ENCODE data around the gene TSPAN19. TPM values are rescaled to one million over a fixed set of nuclear protein-coding genes. Genes with fewer than 3 reads are reported as not detected.

Gene TSPAN19
- total RNA-seq, result 1 to 10 TPM in 1 of 4 donors, not detected in 3; 2.7 TPM

- ATAC-seq (ENCODE audit: low FRiP score), result peak; percentile 86
These were observed at the start of gene TSPAN19, which contains the start of gene LRRIQ1 for GRCh38 chr12:85036234-85036707. TSS of gene TSPAN19 (minus strand) at chr12:85036277. CDS start at chr12:85029946, 6,331 bp downstream. TSS of gene LRRIQ1 (plus strand) at chr12:85036351. CDS start at chr12:85038177, 1,826 bp downstream.

DNA sequence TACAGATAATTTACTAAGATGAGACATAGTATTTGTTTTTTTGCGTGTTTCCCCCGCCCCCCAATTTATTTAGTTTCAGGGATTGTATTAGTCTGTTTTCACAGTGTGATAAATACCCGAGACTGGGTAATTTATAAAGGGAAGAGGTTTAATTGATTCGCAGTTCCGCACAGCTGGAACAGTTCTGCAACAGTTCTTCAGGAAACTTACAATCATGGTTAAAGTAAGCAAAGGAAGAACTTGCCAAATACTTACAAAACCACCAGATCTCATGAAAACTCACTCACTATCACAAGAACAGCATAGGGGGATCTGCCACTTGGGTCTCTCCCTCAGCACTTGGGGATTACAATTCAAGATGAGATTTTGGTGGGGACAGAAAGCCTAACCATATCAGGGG, 49.0 kb upstream of the TSPAN19 start:
- DNase-seq (ENCODE audit: low spot score) (no peak), ATAC-seq (ENCODE audit: low FRiP score) (no peak)
- TF ChIP-seq, protein P1, sequence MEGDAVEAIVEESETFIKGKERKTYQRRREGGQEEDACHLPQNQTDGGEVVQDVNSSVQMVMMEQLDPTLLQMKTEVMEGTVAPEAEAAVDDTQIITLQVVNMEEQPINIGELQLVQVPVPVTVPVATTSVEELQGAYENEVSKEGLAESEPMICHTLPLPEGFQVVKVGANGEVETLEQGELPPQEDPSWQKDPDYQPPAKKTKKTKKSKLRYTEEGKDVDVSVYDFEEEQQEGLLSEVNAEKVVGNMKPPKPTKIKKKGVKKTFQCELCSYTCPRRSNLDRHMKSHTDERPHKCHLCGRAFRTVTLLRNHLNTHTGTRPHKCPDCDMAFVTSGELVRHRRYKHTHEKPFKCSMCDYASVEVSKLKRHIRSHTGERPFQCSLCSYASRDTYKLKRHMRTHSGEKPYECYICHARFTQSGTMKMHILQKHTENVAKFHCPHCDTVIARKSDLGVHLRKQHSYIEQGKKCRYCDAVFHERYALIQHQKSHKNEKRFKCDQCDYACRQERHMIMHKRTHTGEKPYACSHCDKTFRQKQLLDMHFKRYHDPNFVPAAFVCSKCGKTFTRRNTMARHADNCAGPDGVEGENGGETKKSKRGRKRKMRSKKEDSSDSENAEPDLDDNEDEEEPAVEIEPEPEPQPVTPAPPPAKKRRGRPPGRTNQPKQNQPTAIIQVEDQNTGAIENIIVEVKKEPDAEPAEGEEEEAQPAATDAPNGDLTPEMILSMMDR (IDR thresholded peaks at IDR 0.05), result no peak

More at GRCh38 chr12:85036234-85036707, at the start of gene TSPAN19, which contains the start of gene LRRIQ1:
- TF ChIP-seq, protein P1 (IDR thresholded peaks at IDR 0.05), result no peak
- no peak for DNase-seq (ENCODE audit: low spot score)

DNA sequence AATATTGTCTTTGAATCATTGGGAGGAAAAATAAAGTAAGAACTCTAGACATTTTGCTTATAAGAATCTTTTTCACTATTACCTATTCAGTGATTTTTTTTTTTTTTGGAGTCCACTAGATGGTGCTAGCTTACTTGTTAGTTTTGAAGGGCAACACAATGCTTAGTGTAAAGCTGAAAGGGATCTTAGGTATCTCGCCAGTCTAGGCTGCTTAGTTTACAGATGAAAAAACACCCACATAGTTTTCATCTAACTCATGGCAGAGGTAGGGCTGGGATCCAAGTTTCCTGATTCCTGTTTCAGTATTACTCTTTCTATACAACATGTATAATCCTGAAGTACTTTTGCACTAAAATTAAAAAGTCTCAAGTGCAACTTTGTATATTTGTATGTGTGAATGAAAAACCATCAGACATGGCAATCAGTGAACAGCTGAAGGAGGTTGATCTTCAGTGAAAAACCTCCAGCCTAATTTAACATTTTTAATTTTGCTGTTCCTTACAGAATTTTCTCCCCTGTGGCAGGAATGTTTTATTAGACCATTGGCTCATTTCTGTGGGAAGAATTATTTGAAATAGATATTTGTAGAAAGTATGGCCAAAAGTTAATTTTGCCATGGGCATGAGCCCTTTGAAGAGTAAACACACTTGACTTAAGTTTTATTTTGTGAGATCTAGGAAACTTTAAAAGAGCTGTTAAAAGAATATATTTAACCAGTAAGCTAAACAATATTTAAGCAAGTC, 40.8 kb upstream of the TSPAN19 start:
- ATAC-seq (ENCODE audit: low FRiP score) (peak; percentile 99), DNase-seq (ENCODE audit: low spot score) (no peak)
- TF ChIP-seq, protein P1 (IDR thresholded peaks at IDR 0.05), result no peak

GRCh38 chr12:85072826-85073225, 36.7 kb upstream of the TSPAN19 start:
- no peak for DNase-seq (ENCODE audit: low spot score)
- TF ChIP-seq, protein P1 (IDR thresholded peaks at IDR 0.05), result no peak
- no peak for ATAC-seq (ENCODE audit: low FRiP score)

DNA sequence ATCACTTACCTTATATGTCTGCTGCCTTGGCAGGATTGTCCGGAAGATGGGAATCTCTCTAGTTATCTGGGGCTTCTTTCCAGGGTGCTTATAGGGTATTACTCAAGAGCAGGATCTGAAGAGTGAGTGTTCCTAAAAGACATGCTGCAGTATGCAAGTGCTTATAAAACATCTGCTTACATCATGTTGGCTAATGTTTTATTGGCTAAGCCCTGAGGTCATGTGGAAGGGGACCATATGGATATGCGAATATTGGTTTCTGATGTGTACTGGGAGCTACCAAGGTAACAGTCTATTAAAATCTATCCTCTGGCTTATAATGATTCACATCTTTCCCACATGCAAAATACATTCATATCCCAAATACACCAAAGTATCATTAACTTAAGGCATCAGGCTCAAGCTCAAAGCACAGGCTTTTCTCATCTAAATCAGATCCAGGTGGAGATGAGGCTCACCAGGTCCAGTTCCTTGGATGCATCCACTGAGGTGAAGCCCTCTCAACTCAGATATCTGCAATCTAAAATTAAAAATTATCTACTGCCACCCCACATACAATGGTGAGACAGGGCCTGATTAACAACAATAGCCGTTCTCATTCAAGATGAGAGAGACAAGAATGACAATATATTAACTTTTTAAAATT, 29.9 kb upstream of the TSPAN19 start:
- ATAC-seq (ENCODE audit: low FRiP score) (no peak), DNase-seq (ENCODE audit: low spot score) (no peak)
- TF ChIP-seq, protein P1 (IDR thresholded peaks at IDR 0.05), result no peak

DNA sequence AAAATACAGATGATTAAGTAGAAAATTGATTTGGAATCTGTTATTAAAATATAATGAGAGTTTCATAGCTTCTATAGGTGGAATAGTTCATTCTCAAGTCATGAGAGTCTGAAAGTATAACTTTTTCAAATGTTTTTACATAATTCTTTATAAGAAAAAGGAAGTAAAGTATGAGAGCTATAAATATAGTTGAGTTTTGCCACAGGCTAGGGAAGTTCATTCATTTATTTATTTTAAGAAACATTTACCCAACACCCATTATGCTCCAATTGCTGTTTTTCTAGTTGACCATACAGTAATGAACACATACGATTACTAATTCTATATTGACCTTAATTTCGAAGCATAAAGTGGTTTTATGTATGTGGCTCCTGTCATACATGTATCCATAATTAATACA, 24.8 kb upstream of the TSPAN19 start:
- ATAC-seq (ENCODE audit: low FRiP score), result no peak
- TF ChIP-seq, protein P1 (IDR thresholded peaks at IDR 0.05), result no peak
- no peak for DNase-seq (ENCODE audit: low spot score)

Data from omental fat pad (tissue), 4 donors.